ENCODE measurements around the gene MAFG.
A peak's percentile ranks its signal among the peaks of the same experiment; 100 is the strongest.

Gene MAFG

GRCh38 chr17:81890447-81891302 lies 36.9 kb downstream of the MAFG start:
- no peak for DNase-seq

GRCh38 chr17:81889602-81890001 lies 37.9 kb downstream of the MAFG start:
- DNase-seq = no peak

GRCh38 chr17:81888988-81889595 lies 38.4 kb downstream of the MAFG start:
- no peak for DNase-seq

- no peak for DNase-seq
Observed at GRCh38 chr17:81888105-81888987, 39.2 kb downstream of the MAFG start.

GRCh38 chr17:81885869-81886548 lies 41.5 kb downstream of the MAFG start:
- DNase-seq = no peak

GRCh38 chr17:81885454-81885853 lies 42.1 kb downstream of the MAFG start:
- no peak for DNase-seq

- DNase-seq = no peak
Observed at GRCh38 chr17:81884968-81885367, 42.6 kb downstream of the MAFG start.

GRCh38 chr17:81884520-81884919 lies 43.0 kb downstream of the MAFG start:
- no peak for DNase-seq

GRCh38 chr17:81879121-81879520 lies 48.4 kb downstream of the MAFG start:
- no peak for DNase-seq

- DNase-seq = no peak
Observed at GRCh38 chr17:81878294-81878693, 49.2 kb downstream of the MAFG start.

- no peak for DNase-seq
Observed at GRCh38 chr17:81877569-81877968, 50.0 kb downstream of the MAFG start.

- peak; percentile 23 for DNase-seq
Observed at GRCh38 chr17:81871387-81872230, 55.9 kb downstream of the MAFG start.

GRCh38 chr17:81870981-81871386 lies 56.6 kb downstream of the MAFG start, which contains the start of gene ARHGDIA:
TSS of gene ARHGDIA (minus strand) at chr17:81871337. CDS start at chr17:81869930, 1,407 bp downstream.
- DNase-seq = no peak

GRCh38 chr17:81870131-81870980 lies 57.2 kb downstream of the MAFG start:
- DNase-seq = no peak

GRCh38 chr17:81869221-81870130 lies 58.1 kb downstream of the MAFG start:
- DNase-seq = no peak

- DNase-seq = no peak
Observed at GRCh38 chr17:81868674-81869220, 58.8 kb downstream of the MAFG start.
